ENCODE results near the gene CAMK2N1. TPM values are rescaled to one million over a fixed set of nuclear protein-coding genes. Genes with fewer than 3 reads are reported as not detected.
"Not testable (repeated sequence)": the region's sequence is repeated elsewhere in the genome, so short reads cannot be mapped to it uniquely, and the experiment has no call there.

The CAMK2N1 gene
- total RNA-seq, 3 donors from 2014 or later = 5.6 to 26.9 (median 17.0) TPM

DNA sequence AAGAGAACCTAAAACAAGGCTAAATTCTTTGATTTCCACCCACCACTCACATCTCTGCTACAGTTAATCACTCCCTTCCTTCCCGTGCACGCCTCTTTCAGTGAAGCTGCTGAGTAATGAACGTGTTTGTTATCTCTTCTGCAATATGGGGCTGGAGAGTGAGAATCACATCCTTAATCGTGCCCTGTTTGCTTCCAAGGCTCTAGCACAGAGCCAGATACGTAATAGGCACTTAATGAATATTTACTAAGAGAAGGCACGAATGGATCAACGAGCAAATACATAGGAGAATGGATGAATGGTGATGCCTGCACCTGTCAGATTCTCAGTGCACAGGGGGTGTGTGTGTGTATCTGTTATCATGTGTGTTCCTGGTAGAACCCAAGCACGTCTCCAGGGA is 44.3 kb upstream of the CAMK2N1 start:
- peaks cover 0 to 7% of the 10 kb centered on the region in 2 donors for H3K27me3 ChIP-seq
- no peak overlapping the region for H3K27ac ChIP-seq
- intact Hi-C loops (cut with DNase I; ENCODE audit: low total_unique reads) = loop anchor here (1.0 kb wide), 1 partner anchor 25 kb away; no protein-coding TSS in a partner anchor

DNA sequence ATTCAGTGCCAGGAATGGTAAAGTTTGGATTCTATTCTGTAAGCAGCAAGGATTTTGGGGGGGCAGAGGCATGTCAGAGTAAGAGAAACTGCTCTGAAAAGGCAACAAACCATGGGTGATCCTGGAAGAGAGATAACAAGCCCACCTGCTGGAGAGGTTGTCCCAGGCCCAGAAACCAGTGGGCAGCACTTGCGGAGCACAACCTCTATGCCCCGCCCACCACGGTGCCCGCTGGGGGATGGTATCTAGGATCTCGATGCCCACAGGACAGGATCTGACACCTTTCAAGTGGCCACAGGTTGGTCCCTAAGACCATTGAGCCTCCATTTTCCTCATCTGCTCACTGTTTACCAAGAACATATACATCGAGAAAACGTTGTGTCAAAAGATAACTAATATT is 42.2 kb upstream of the CAMK2N1 start:
- Histone ChIP-seq H3K4me3 (no peak overlapping the region), H3K27me3 (peaks cover 0 to 7% of the 10 kb centered on the region in 2 donors), H3K9me3 (no peaks in the 10 kb centered on the region), H3K4me1 (no peaks in the 10 kb centered on the region), H3K36me3 (no peaks in the 10 kb centered on the region), H3K27ac (no peak overlapping the region)
- no peak for DNase-seq (ENCODE audit: low spot score in 2 of 2)
- TF ChIP-seq POLR2A (IDR thresholded peaks at IDR 0.05) (no peak), POLR2AphosphoS5 (IDR thresholded peaks at IDR 0.05) (no peak)
- TF ChIP-seq, protein P1, sequence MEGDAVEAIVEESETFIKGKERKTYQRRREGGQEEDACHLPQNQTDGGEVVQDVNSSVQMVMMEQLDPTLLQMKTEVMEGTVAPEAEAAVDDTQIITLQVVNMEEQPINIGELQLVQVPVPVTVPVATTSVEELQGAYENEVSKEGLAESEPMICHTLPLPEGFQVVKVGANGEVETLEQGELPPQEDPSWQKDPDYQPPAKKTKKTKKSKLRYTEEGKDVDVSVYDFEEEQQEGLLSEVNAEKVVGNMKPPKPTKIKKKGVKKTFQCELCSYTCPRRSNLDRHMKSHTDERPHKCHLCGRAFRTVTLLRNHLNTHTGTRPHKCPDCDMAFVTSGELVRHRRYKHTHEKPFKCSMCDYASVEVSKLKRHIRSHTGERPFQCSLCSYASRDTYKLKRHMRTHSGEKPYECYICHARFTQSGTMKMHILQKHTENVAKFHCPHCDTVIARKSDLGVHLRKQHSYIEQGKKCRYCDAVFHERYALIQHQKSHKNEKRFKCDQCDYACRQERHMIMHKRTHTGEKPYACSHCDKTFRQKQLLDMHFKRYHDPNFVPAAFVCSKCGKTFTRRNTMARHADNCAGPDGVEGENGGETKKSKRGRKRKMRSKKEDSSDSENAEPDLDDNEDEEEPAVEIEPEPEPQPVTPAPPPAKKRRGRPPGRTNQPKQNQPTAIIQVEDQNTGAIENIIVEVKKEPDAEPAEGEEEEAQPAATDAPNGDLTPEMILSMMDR (IDR thresholded peaks at IDR 0.05) = no peak
- intact Hi-C loops (cut with DNase I; ENCODE audit: low total_unique reads) = no loop called here

More for the DNA sequence above, 44.3 kb upstream of the CAMK2N1 start:
- Histone ChIP-seq H3K9me3 (no peaks in the 10 kb centered on the region), H3K36me3 (no peaks in the 10 kb centered on the region), H3K4me1 (no peaks in the 10 kb centered on the region), H3K4me3 (no peak overlapping the region)
- TF ChIP-seq POLR2AphosphoS5 (IDR thresholded peaks at IDR 0.05) (no peak), POLR2A (IDR thresholded peaks at IDR 0.05) (no peak)
- TF ChIP-seq, protein P1 (IDR thresholded peaks at IDR 0.05) = no peak
- no peak for DNase-seq (ENCODE audit: low spot score in 2 of 2)

DNA sequence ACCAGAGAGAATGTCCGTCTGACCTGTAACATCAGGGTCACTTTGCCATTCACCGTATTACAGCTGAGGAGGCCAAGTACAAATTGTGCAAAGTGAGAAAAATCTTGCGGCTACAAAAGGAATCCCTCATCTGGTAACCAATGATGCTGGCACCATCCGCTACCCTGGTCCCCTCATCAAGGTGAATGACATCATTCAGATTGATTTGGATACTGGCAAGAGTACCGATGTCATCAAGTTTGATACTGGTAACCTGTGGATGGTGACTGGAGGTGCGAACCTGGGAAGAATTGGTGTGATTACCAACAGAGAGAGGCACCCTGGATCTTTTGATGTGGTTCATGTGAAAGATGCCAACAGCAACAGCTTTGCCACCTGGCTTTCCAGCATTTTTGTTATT is 40.3 kb upstream of the CAMK2N1 start:
- intact Hi-C loops (cut with DNase I; ENCODE audit: low total_unique reads) = no loop called here
- Histone ChIP-seq H3K9me3 (no peaks in the 10 kb centered on the region), H3K4me3 (no peak overlapping the region), H3K27ac (no peak overlapping the region), H3K27me3 (peaks cover 0 to 7% of the 10 kb centered on the region in 2 donors), H3K36me3 (no peaks in the 10 kb centered on the region), H3K4me1 (no peaks in the 10 kb centered on the region)
- TF ChIP-seq, protein P1 (IDR thresholded peaks at IDR 0.05) = no peak
- TF ChIP-seq POLR2A (IDR thresholded peaks at IDR 0.05) (no peak), POLR2AphosphoS5 (IDR thresholded peaks at IDR 0.05) (no peak)
- no peak for DNase-seq (ENCODE audit: low spot score in 2 of 2)

DNA sequence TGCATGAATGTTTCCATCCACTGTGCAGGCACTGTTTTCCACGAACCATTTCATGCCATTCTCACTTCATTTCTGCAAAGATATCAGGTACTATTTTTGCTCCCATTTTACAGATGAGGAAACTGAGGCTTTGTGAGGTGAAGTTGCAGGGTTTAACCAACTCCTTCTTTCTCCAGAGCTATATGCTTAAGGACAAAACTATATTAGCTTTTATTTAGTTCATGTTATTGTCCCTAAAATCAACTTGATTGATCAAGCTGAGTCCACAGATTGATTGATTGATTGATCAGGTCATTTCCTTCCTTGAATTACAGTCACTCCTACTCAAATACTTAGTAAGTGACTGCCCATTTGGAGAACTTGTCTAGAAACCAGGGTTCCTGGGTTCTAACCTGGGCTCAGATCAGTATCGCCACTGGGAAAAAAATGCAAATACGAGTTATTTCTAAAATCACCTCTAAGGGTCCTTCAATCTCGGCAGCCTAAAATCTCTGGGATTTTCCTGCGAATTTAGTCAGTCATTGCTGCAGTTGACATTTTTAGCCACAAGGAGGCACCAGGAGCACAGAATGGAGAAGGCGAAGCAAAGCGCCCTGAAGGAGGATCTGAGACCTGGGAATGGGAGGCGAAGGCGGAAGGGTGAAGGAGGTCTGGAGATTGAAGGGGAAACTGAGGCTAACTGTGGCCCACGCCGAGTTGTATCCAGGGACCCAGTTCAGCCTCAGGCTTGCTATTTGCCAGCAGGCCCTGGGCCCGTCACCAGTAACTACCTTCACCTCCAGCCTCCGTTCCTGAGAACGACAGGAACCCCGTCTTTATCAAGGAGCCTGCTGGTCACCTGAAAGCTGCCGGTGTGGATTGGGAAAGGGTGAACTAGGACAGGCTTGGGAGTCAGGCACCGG is 36.2 kb upstream of the CAMK2N1 start:
- Histone ChIP-seq H3K27me3 (no peaks in the 10 kb centered on the region), H3K9me3 (no peaks in the 10 kb centered on the region), H3K4me3 (peak overlapping the region in 1 of 3 donors; percentile 58), H3K4me1 (no peaks in the 10 kb centered on the region), H3K27ac (no peak overlapping the region), H3K36me3 (no peaks in the 10 kb centered on the region)
- no peak for TF ChIP-seq POLR2AphosphoS5 (IDR thresholded peaks at IDR 0.05)
- TF ChIP-seq, protein P1 (IDR thresholded peaks at IDR 0.05) = peak; percentile 87 to 94 (median 92)
- DNase-seq (ENCODE audit: low spot score in 2 of 2) = peak; percentile 52 to 72
- intact Hi-C loops (cut with DNase I; ENCODE audit: low total_unique reads) = no loop called here

DNA sequence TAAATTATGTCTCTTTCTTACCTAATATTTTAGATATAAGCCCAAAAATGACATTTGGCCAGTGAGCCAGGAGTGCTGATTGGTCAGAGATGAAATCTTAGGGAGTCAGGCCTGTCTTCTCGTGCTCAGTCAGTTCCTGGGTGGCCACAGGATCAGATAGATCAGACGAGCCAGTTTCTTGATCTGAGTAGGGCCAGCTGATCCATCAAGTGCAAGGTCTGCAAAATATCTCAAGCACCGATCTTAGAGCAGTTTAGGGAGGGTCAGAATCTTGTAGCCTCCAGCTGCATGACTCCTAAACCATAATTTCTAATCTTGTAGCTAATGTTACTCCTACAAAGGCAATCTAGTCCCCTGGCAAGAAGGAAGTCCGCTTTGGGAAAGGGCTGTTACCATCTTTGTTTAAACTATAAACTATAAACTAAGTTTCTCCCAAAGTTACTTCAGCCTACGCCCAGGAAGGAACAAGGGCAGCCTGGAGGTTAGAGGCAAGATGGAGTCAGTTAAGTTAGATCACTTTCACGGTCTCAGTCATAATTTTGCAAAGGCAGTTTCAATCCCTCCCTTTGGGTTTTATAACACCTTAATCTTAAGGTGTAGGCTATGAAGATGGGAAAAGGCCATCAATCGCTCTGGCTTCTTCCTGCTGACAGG is 33.7 kb upstream of the CAMK2N1 start:
- H3K27me3 ChIP-seq; H3K27ac ChIP-seq; H3K4me1 ChIP-seq; H3K4me3 ChIP-seq; H3K36me3 ChIP-seq; intact Hi-C loops (cut with DNase I; ENCODE audit: low total_unique reads); DNase-seq (ENCODE audit: low spot score in 2 of 2); H3K9me3 ChIP-seq: not testable (repeated sequence)
